H1 (cell line): ENCODE measurements around the gene PLTP. TPM values are rescaled to one million over a fixed set of nuclear protein-coding genes. Genes with fewer than 3 reads are reported as not detected.

Source experiments
- CTCF ChIA-PET: fragments of 300-600 bp; sonication (Branson Sonifier 250); formaldehyde crosslinking; loops from one replicate; lab custom pipeline; 2021; ENCODE audit not compliant: partially characterized antibody; lab: Charles Lee
- POLR2A ChIA-PET: fragments of 300-600 bp; sonication (Branson Sonifier 250); formaldehyde crosslinking; loops from one replicate; lab custom pipeline; 2021; ENCODE audit warnings: inconsistent platforms; ENCODE audit not compliant: partially characterized antibody; lab: Charles Lee
- DNase-seq, 2 experiments: peaks; one replicate each; pipeline versions ENCODE4 v3.0.0 to v3.0.0-alpha.2; 2010 to 2022; ENCODE audit warnings: low spot score in 2 of 2, low read depth in 1 of 2, mixed read lengths in 1 of 2
- FAIRE-seq: peaks from 2 replicates; lab custom pipeline; 2011; peaks lifted over from hg19 to GRCh38; lab: Jason Lieb, UNC
- H2AFZ ChIP-seq: 2 replicates; pipeline ENCODE4 v1.8.1; 2012; ENCODE audit warnings: low read length, inconsistent platforms
- H2AK5ac ChIP-seq: 2 replicates; pipeline ENCODE4 v1.6.1; 2013; ENCODE audit warnings: low read depth, low read length
- H2BK120ac ChIP-seq: replicated peaks from 2 replicates; pipeline ENCODE3; 2013; ENCODE audit warnings: low read depth, low read length, inconsistent platforms
- H2BK12ac ChIP-seq: 2 replicates; pipeline ENCODE4 v1.6.1; 2013; ENCODE audit warnings: low read depth, low read length
- H2BK15ac ChIP-seq: 2 replicates; pipeline ENCODE4 v1.6.1; 2013; ENCODE audit warnings: low read length
- H2BK20ac ChIP-seq: 2 replicates; pipeline ENCODE4 v1.6.1; 2013; ENCODE audit warnings: low read length
- H2BK5ac ChIP-seq: 2 replicates; pipeline ENCODE4 v1.6.1; 2013; ENCODE audit warnings: low read depth, low read length
- H3K14ac ChIP-seq: 2 replicates; pipeline ENCODE4 v1.6.1; 2013; ENCODE audit warnings: inconsistent platforms; ENCODE audit not compliant: insufficient read length
- H3K18ac ChIP-seq: 2 replicates; pipeline ENCODE4 v1.6.1; 2013; ENCODE audit warnings: low read length; ENCODE audit errors: extremely low read depth
- H3K23ac ChIP-seq: 2 replicates; pipeline ENCODE4 v1.6.1; 2013; ENCODE audit warnings: inconsistent platforms; ENCODE audit not compliant: insufficient read length
- H3K23me2 ChIP-seq: 2 replicates; pipeline ENCODE4 v1.6.1; 2013; ENCODE audit warnings: low read depth, low read length
- H3K27ac ChIP-seq: 2 replicates; pipeline ENCODE4 v1.6.1; 2011; ENCODE audit warnings: low read depth, low read length, inconsistent platforms
- H3K27me3 ChIP-seq, 4 experiments: replicated peaks in 1 of 4; 1 replicate in 1 of 4; 2 replicates in 3 of 4; pipeline versions ENCODE4 v1.6.1 to v1.8.1; 2011 to 2013; ENCODE audit warnings: low read length in 3 of 4, mild to moderate bottlenecking in 3 of 4, inconsistent platforms in 2 of 4, mixed read lengths in 2 of 4, moderate library complexity in 1 of 4; ENCODE audit not compliant: control insufficient read depth in 3 of 4, insufficient read depth in 3 of 4; ENCODE audit errors: extremely low read depth in 1 of 4
- H3K36me3 ChIP-seq, 4 experiments: 2 replicates each; pipeline versions ENCODE4 v1.6.1 to v1.8.1; 2011 to 2013; ENCODE audit warnings: mild to moderate bottlenecking in 4 of 4, low read length in 3 of 4, moderate library complexity in 2 of 4, control low read depth in 1 of 4, inconsistent platforms in 1 of 4; ENCODE audit not compliant: insufficient read depth in 4 of 4, control insufficient read depth in 2 of 4
- H3K4ac ChIP-seq: replicated peaks from 2 replicates; pipeline ENCODE3; 2013; ENCODE audit warnings: low read length, low read depth, mixed read lengths, inconsistent platforms; ENCODE audit not compliant: insufficient read length
- H3K4me1 ChIP-seq, 4 experiments: replicated peaks in 1 of 4; 1 replicate in 1 of 4; 2 replicates in 3 of 4; pipeline versions ENCODE4 v1.6.1 to v1.8.1; 2011 to 2013; ENCODE audit warnings: low read length in 3 of 4, inconsistent platforms in 2 of 4, mixed read lengths in 1 of 4; ENCODE audit not compliant: insufficient read depth in 4 of 4, control insufficient read depth in 3 of 4
- H3K4me2 ChIP-seq, 2 experiments: 2 replicates each; pipeline versions ENCODE4 v1.6.1 to v1.8.1; 2011 to 2013; ENCODE audit warnings: low read depth in 2 of 2, low read length in 2 of 2, control low read depth in 1 of 2, inconsistent platforms in 1 of 2, mild to moderate bottlenecking in 1 of 2; ENCODE audit not compliant: insufficient read depth in 1 of 2
- H3K4me3 ChIP-seq, 4 experiments: fragments of 200-600, 300-600 bp in 1 of 4; sonication (generic), shearing (Covaris generic), sonication (Bioruptor Twin) in 1 of 4; 2 replicates each; pipeline versions ENCODE4 v1.5.1 to v1.8.1; 2011 to 2016; ENCODE audit warnings: low read length in 4 of 4, low read depth in 3 of 4, control low read depth in 2 of 4, inconsistent platforms in 2 of 4, mild to moderate bottlenecking in 2 of 4, mixed read lengths in 1 of 4, moderate library complexity in 1 of 4; ENCODE audit not compliant: insufficient read depth in 2 of 4; ENCODE audit errors: extremely low read depth in 1 of 4
- H3K56ac ChIP-seq: replicated peaks from 2 replicates; pipeline ENCODE3; 2013; ENCODE audit warnings: low read depth, mild to moderate bottlenecking, mixed read lengths, low read length, inconsistent platforms; ENCODE audit not compliant: insufficient read length
- H3K79me1 ChIP-seq: 2 replicates; pipeline ENCODE4 v1.6.1; 2013; ENCODE audit warnings: low read depth, low read length, control low read depth
- H3K79me2 ChIP-seq, 2 experiments: 2 replicates each; pipeline versions ENCODE4 v1.6.1 to v1.8.1; 2012 to 2013; ENCODE audit warnings: low read length in 2 of 2, mild to moderate bottlenecking in 2 of 2, inconsistent platforms in 1 of 2; ENCODE audit not compliant: insufficient read depth in 2 of 2, control insufficient read depth in 1 of 2
- H3K9ac ChIP-seq, 4 experiments: replicated peaks in 1 of 4; 1 replicate in 1 of 4; 2 replicates in 3 of 4; pipeline versions ENCODE4 v1.6.1 to v1.8.1; 2011 to 2013; ENCODE audit warnings: low read depth in 3 of 4, low read length in 3 of 4, control low read depth in 2 of 4, mild to moderate bottlenecking in 2 of 4, moderate library complexity in 2 of 4, inconsistent platforms in 1 of 4; ENCODE audit errors: extremely low read depth in 1 of 4
- H3K9me3 ChIP-seq, 2 experiments: 2 replicates each; pipeline versions ENCODE4 v1.6.1 to v1.8.1; 2012 to 2013; ENCODE audit warnings: mild to moderate bottlenecking in 2 of 2, moderate library complexity in 2 of 2, control low read depth in 1 of 2, inconsistent platforms in 1 of 2, low read depth in 1 of 2, low read length in 1 of 2, mixed read lengths in 1 of 2; ENCODE audit not compliant: insufficient read depth in 2 of 2
- H4K20me1 ChIP-seq, 2 experiments: replicated peaks in 1 of 2; 2 replicates each; pipeline versions ENCODE3 to v1.8.1; 2011 to 2013; ENCODE audit warnings: inconsistent platforms in 2 of 2, low read length in 2 of 2, mild to moderate bottlenecking in 1 of 2; ENCODE audit not compliant: insufficient read depth in 2 of 2, control insufficient read depth in 1 of 2
- H4K5ac ChIP-seq: 2 replicates; pipeline ENCODE4 v1.6.1; 2013; ENCODE audit warnings: low read length, low read depth, mixed read lengths, inconsistent platforms; ENCODE audit not compliant: insufficient read length
- H4K8ac ChIP-seq: 2 replicates; pipeline ENCODE4 v1.8.0; 2013; ENCODE audit warnings: mild to moderate bottlenecking, moderate library complexity, low read length, inconsistent platforms; ENCODE audit not compliant: insufficient read depth; ENCODE audit errors: extremely low read depth
- H4K91ac ChIP-seq: replicated peaks from 2 replicates; pipeline ENCODE3; 2013; ENCODE audit warnings: low read length, mixed read lengths, inconsistent platforms; ENCODE audit not compliant: insufficient read length
- GTF2F1 ChIP-seq: IDR thresholded peaks from 2 replicates; pipeline ENCODE4 v1.6.1; 2012; ENCODE audit warnings: low read depth, low read length, improper control_type of control experiment, borderline replicate concordance
- KDM4A ChIP-seq: IDR thresholded peaks from one replicate; pipeline ENCODE4 v1.7.1; 2012; ENCODE audit warnings: low read depth, mild to moderate bottlenecking, moderate library complexity, low read length, inconsistent platforms; ENCODE audit not compliant: severe bottlenecking
- POLR2AphosphoS5 ChIP-seq: IDR thresholded peaks from 2 replicates; pipeline ENCODE4 v1.6.1; 2011; ENCODE audit warnings: low read depth, low read length
- SP1 ChIP-seq: IDR thresholded peaks from 2 replicates; pipeline ENCODE4 v1.6.1; 2011; ENCODE audit warnings: low read depth, low read length
- SRF ChIP-seq: IDR thresholded peaks from 2 replicates; pipeline ENCODE4 v1.6.1; 2011; ENCODE audit warnings: mild to moderate bottlenecking, low read depth, low read length, moderate library complexity
- WGBS, 2 experiments: shearing (Covaris generic) in 1 of 2; methylation state at CpG; one replicate each; pipeline versions ENCODE4 v1.1.6 to v1.1.7; 2013 to 2015; ENCODE audit warnings: low lambda C conversion rate in 2 of 2, mixed read lengths in 2 of 2, inconsistent platforms in 1 of 2, low coverage in 1 of 2, missing lambda C conversion rate in 1 of 2; ENCODE audit not compliant: insufficient replicate concordance in 2 of 2, insufficient coverage in 1 of 2, insufficient read length in 1 of 2; ENCODE audit errors: extremely low coverage in 1 of 2, missing lambda C conversion rate in 1 of 2; 5-methylcytosine and 5-hydroxymethylcytosine counted together
- polyA plus RNA-seq, 7 experiments: library from polyadenylated mRNA; depleted of rRNA in 3 of 7; stranded (reverse) in 5 of 7; unstranded in 2 of 7; fragments of >200 nt in 5 of 7; fragments of 200-250 nt in 2 of 7; gene quantifications; 1 replicate in 5 of 7; 2 replicates in 1 of 7; 4 replicates in 1 of 7; pipeline versions ENCODE4 v1.2.1 to v1.2.3, GENCODE V29; 2011 to 2013; ENCODE audit warnings: missing spikeins in 2 of 7, mixed read lengths in 2 of 7
- total RNA-seq: library from RNA; stranded (reverse); fragmentation: NEBNext Ultra II Directional; extraction: Animal tissue kit (Norgen Biotek cat#: 25700); gene quantifications from 2 replicates; pipeline ENCODE4 v1.2.1, GENCODE V29; 2021

The PLTP gene
- total and polyA plus RNA-seq, 2 of the 8 experiments (the other 6 are each of a cell fraction or from before 2014, with no cell fraction given), result 120 to 194 TPM

DNA sequence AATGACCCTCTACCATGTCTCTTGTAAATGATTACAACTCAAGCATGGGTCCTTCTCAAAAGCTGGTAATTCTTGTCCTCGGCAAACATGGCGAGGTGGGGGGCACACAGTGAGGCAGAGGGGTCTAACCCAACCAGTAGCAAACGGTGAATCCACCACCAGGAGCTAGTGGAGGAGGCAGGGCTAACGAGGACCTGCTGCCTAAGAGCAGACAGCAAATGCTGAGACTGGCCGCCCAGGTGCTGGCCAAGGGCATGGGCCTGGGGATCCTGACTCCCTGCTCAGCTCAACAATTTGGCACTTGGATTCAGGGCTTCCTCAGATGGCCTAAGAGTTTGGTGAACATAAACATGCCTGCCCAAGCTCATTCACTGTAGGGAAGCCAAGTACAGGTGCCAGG lies 40.9 kb upstream of the PLTP start:
- no peak overlapping the region for H3K56ac ChIP-seq
- H3K14ac ChIP-seq, result no peak overlapping the region
- H4K5ac ChIP-seq, result no peak overlapping the region
- H3K79me2 ChIP-seq, result no peaks in the 10 kb centered on the region
- no peak overlapping the region for H3K18ac ChIP-seq
- no peak overlapping the region for H2AK5ac ChIP-seq
- peaks cover 0 to 8% of the 10 kb centered on the region in 2 experiments for H4K20me1 ChIP-seq
- H3K27ac ChIP-seq, result no peak overlapping the region
- H4K8ac ChIP-seq, result no peak overlapping the region
- H2BK15ac ChIP-seq, result no peak overlapping the region
- no peak overlapping the region for H2BK120ac ChIP-seq
- no peaks in the 10 kb centered on the region for H3K27me3 ChIP-seq
- no peak overlapping the region for H2BK20ac ChIP-seq
- H3K4me2 ChIP-seq, result no peak overlapping the region
- H2AFZ ChIP-seq, result no peak overlapping the region
- no peak overlapping the region for H3K4me3 ChIP-seq
- H3K4me1 ChIP-seq, result peaks cover 0 to 3% (median 1%) of the 10 kb centered on the region in 4 experiments; a peak in 1 of 7 replicates
- H3K79me1 ChIP-seq, result peaks cover 2% of the 10 kb centered on the region; the same call in 1 of the 2 replicates
- CTCF ChIA-PET, result interaction anchor here (0.8 to 4.2 kb wide), 13 partner anchors 9 to 154 kb away, joined by 3 to 25 read pairs (median 5); partner anchors contain the start of genes CTSA and NEURL2
- H2BK12ac ChIP-seq, result no peak overlapping the region
- FAIRE-seq (no peak), DNase-seq (no peak)
- peaks cover 8 to 33% (median 10%) of the 10 kb centered on the region in 4 experiments; a peak in 7 of 8 replicates for H3K36me3 ChIP-seq
- no peak overlapping the region for H3K4ac ChIP-seq
- no peak overlapping the region for H2BK5ac ChIP-seq
- H3K9me3 ChIP-seq, result no peaks in the 10 kb centered on the region
- WGBS, 2 experiments, result 81% methylated on average over 5 of the region's 5 CpGs; no CpG with 5 or more reads in 1 of the 2 experiments
- POLR2A ChIA-PET, result interaction anchor here (0.7 to 14.0 kb wide), 13 partner anchors 12 to 128 kb away, joined by 3 to 283 read pairs (median 4); partner anchors contain the start of genes PCIF1, PLTP, SNX21 and ZNF335
- H3K9ac ChIP-seq, result no peak overlapping the region
- H4K91ac ChIP-seq, result no peak overlapping the region
- H3K23me2 ChIP-seq, result no peaks in the 10 kb centered on the region
- no peak overlapping the region for H3K23ac ChIP-seq
- no peak for TF ChIP-seq SP1
- no peak for TF ChIP-seq GTF2F1
- no peak for TF ChIP-seq SRF
- TF ChIP-seq POLR2AphosphoS5, result peak; percentile 31
- no peak for TF ChIP-seq KDM4A
